Measurements from ENCODE around the gene AMOTL1. TPM values are rescaled to one million over a fixed set of nuclear protein-coding genes. Genes with fewer than 3 reads are reported as not detected.

Gene AMOTL1
- total RNA-seq, 8 experiments from 2014 or later = 4.8 to 89.6 (median 22.6) TPM

- peak in 2 of 8 experiments; percentile 44 to 93 for ATAC-seq (replicated peaks in 6 of 8)
- WGBS, 10 experiments = 53 to 100% (median 63%) methylated on average over 1 to 6 of the region's 11 CpGs; no CpG with 5 or more reads in 4 of the 10 experiments
- in situ Hi-C loops (cut with MboI; ENCODE audit: low pct_unique_long_range_greater_than_20kb in 2 of 9, low sequenced_read_pairs in 9 of 9, unreplicated experiment in 9 of 9) = no loop called here
- H3K4me3 ChIP-seq = no peak overlapping the region
- peaks cover 0 to 6% of the 10 kb centered on the region in 2 donors for H3K4me1 ChIP-seq (replicated peaks in 1 of 2)
- no peak overlapping the region for H3K27ac ChIP-seq
Observed at GRCh38 chr11:94864506-94865045, 96.4 kb downstream of the AMOTL1 start.

GRCh38 chr11:94866231-94866822, 98.2 kb downstream of the AMOTL1 start:
- no peak overlapping the region for H3K4me3 ChIP-seq
- WGBS, 10 experiments = 80 to 100% (median 100%) methylated on average over 1 of the region's 8 CpGs; no CpG with 5 or more reads in 5 of the 10 experiments
- in situ Hi-C loops (cut with MboI; ENCODE audit: low pct_unique_long_range_greater_than_20kb in 2 of 9, low sequenced_read_pairs in 9 of 9, unreplicated experiment in 9 of 9) = no loop called here
- H3K27ac ChIP-seq = no peak overlapping the region
- ATAC-seq (replicated peaks in 6 of 8) = no peak
- peaks cover 0 to 6% of the 10 kb centered on the region in 2 donors for H3K4me1 ChIP-seq (replicated peaks in 1 of 2)

GRCh38 chr11:94866936-94867795, 99.0 kb downstream of the AMOTL1 start:
- in situ Hi-C loops (cut with MboI; ENCODE audit: low pct_unique_long_range_greater_than_20kb in 2 of 9, low sequenced_read_pairs in 9 of 9, unreplicated experiment in 9 of 9) = no loop called here
- Histone ChIP-seq H3K4me1 (replicated peaks in 1 of 2) (peaks cover 0 to 6% of the 10 kb centered on the region in 2 donors), H3K4me3 (no peak overlapping the region), H3K27ac (no peak overlapping the region)
- 40 to 100% (median 83%) methylated on average over 1 to 4 of the region's 9 CpGs; no CpG with 5 or more reads in 6 of the 10 experiments for WGBS, 10 experiments
- no peak for ATAC-seq (replicated peaks in 6 of 8)

- no peak for ATAC-seq (replicated peaks in 6 of 8)
- WGBS, 10 experiments = 43 to 100% (median 81%) methylated on average over 2 to 5 of the region's 5 CpGs; no CpG with 5 or more reads in 6 of the 10 experiments
Observed at GRCh38 chr11:94868468-94868867, 100.3 kb downstream of the AMOTL1 start.

GRCh38 chr11:94869186-94869585, 101.0 kb downstream of the AMOTL1 start:
- 80 to 100% (median 88%) methylated on average over 1 to 3 of the region's 10 CpGs; no CpG with 5 or more reads in 5 of the 10 experiments for WGBS, 10 experiments
- Histone ChIP-seq H3K4me3 (no peak overlapping the region), H3K27ac (no peak overlapping the region), H3K4me1 (replicated peaks in 1 of 2) (peaks cover 0 to 6% of the 10 kb centered on the region in 2 donors)
- in situ Hi-C loops (cut with MboI; ENCODE audit: low pct_unique_long_range_greater_than_20kb in 2 of 9, low sequenced_read_pairs in 9 of 9, unreplicated experiment in 9 of 9) = no loop called here
- ATAC-seq (replicated peaks in 6 of 8) = no peak

More at GRCh38 chr11:94868468-94868867, 100.3 kb downstream of the AMOTL1 start:
- Histone ChIP-seq H3K4me3 (no peak overlapping the region), H3K27ac (no peak overlapping the region), H3K4me1 (replicated peaks in 1 of 2) (peaks cover 0 to 6% of the 10 kb centered on the region in 2 donors)
- in situ Hi-C loops (cut with MboI; ENCODE audit: low pct_unique_long_range_greater_than_20kb in 2 of 9, low sequenced_read_pairs in 9 of 9, unreplicated experiment in 9 of 9) = no loop called here

- no peak overlapping the region for H3K27ac ChIP-seq
- H3K4me1 ChIP-seq (replicated peaks in 1 of 2) = no peaks in the 10 kb centered on the region
- H3K4me3 ChIP-seq = no peak overlapping the region
- 91 to 100% (median 96%) methylated on average over 1 to 5 of the region's 5 CpGs; no CpG with 5 or more reads in 5 of the 10 experiments for WGBS, 10 experiments
- in situ Hi-C loops (cut with MboI; ENCODE audit: low pct_unique_long_range_greater_than_20kb in 2 of 9, low sequenced_read_pairs in 9 of 9, unreplicated experiment in 9 of 9) = no loop called here
- no peak for ATAC-seq (replicated peaks in 6 of 8)
Observed at GRCh38 chr11:94870422-94870821, 102.3 kb downstream of the AMOTL1 start.

GRCh38 chr11:94871491-94872185, 103.5 kb downstream of the AMOTL1 start:
- no peak overlapping the region for H3K27ac ChIP-seq
- ATAC-seq (replicated peaks in 6 of 8) = no peak
- 74 to 100% (median 90%) methylated on average over 2 to 8 of the region's 15 CpGs; no CpG with 5 or more reads in 1 of the 10 experiments for WGBS, 10 experiments
- no peak overlapping the region for H3K4me3 ChIP-seq
- peaks cover 6 to 8% of the 10 kb centered on the region in 2 donors for H3K4me1 ChIP-seq (replicated peaks in 1 of 2)
- in situ Hi-C loops (cut with MboI; ENCODE audit: low pct_unique_long_range_greater_than_20kb in 2 of 9, low sequenced_read_pairs in 9 of 9, unreplicated experiment in 9 of 9) = no loop called here

GRCh38 chr11:94873916-94874540, 105.9 kb downstream of the AMOTL1 start:
- in situ Hi-C loops (cut with MboI; ENCODE audit: low pct_unique_long_range_greater_than_20kb in 2 of 9, low sequenced_read_pairs in 9 of 9, unreplicated experiment in 9 of 9) = no loop called here
- WGBS, 10 experiments = 0 to 100% (median 90%) methylated on average over 1 to 5 of the region's 5 CpGs; no CpG with 5 or more reads in 4 of the 10 experiments
- peaks cover 13 to 18% of the 10 kb centered on the region in 2 donors for H3K4me1 ChIP-seq (replicated peaks in 1 of 2)
- no peak overlapping the region for H3K4me3 ChIP-seq
- no peak overlapping the region for H3K27ac ChIP-seq
- no peak for ATAC-seq (replicated peaks in 6 of 8)

GRCh38 chr11:94876222-94876621, 108.1 kb downstream of the AMOTL1 start:
- peaks cover 13 to 18% of the 10 kb centered on the region in 2 donors for H3K4me1 ChIP-seq (replicated peaks in 1 of 2)
- peak in 6 of 8 experiments; percentile 5 to 33 (median 29) for ATAC-seq (replicated peaks in 6 of 8)
- in situ Hi-C loops (cut with MboI; ENCODE audit: low pct_unique_long_range_greater_than_20kb in 2 of 9, low sequenced_read_pairs in 9 of 9, unreplicated experiment in 9 of 9) = loop anchor here in 2 of 9 experiments (25.0 kb wide), 2 partner anchors 239 to 264 kb away; no protein-coding TSS in a partner anchor
- H3K27ac ChIP-seq = peak overlapping the region in 1 of 2 donors; percentile 44
- no peak overlapping the region for H3K4me3 ChIP-seq
- WGBS, 10 experiments = 71 to 100% (median 85%) methylated on average over 1 to 5 of the region's 8 CpGs; no CpG with 5 or more reads in 4 of the 10 experiments

GRCh38 chr11:94876645-94877442, 108.7 kb downstream of the AMOTL1 start:
- H3K27ac ChIP-seq = peak overlapping the region; percentile 36 to 44
- H3K4me1 ChIP-seq (replicated peaks in 1 of 2) = peaks cover 13 to 18% of the 10 kb centered on the region in 2 donors
- in situ Hi-C loops (cut with MboI; ENCODE audit: low pct_unique_long_range_greater_than_20kb in 2 of 9, low sequenced_read_pairs in 9 of 9, unreplicated experiment in 9 of 9) = loop anchor here in 2 of 9 experiments (25.0 kb wide), 2 partner anchors 240 to 265 kb away; no protein-coding TSS in a partner anchor
- peak; percentile 96 to 100 (median 100) for ATAC-seq (replicated peaks in 6 of 8)
- no peak overlapping the region for H3K4me3 ChIP-seq
- WGBS, 10 experiments = 13 to 47% (median 26%) methylated on average over 3 to 11 of the region's 12 CpGs; no CpG with 5 or more reads in 3 of the 10 experiments

GRCh38 chr11:94877443-94878200, 109.5 kb downstream of the AMOTL1 start:
- peaks cover 13 to 18% of the 10 kb centered on the region in 2 donors for H3K4me1 ChIP-seq (replicated peaks in 1 of 2)
- peak overlapping the region; percentile 36 to 42 for H3K27ac ChIP-seq
- no peak overlapping the region for H3K4me3 ChIP-seq
- in situ Hi-C loops (cut with MboI; ENCODE audit: low pct_unique_long_range_greater_than_20kb in 2 of 9, low sequenced_read_pairs in 9 of 9, unreplicated experiment in 9 of 9) = loop anchor here in 2 of 9 experiments (25.0 kb wide), 2 partner anchors 240 to 265 kb away; no protein-coding TSS in a partner anchor
- no peak for ATAC-seq (replicated peaks in 6 of 8)
- 72 to 100% (median 98%) methylated on average over 1 to 6 of the region's 11 CpGs; no CpG with 5 or more reads in 1 of the 10 experiments for WGBS, 10 experiments
